GM18511 (cell line): ENCODE measurements around the gene PCK1.
A peak's percentile ranks its signal among the peaks of the same experiment; 100 is the strongest.

Source experiments
- ATAC-seq: cut with Tn5 transposase; IDR thresholded peaks from one replicate; pipeline ENCODE4 v1.9.1; 2021; ENCODE audit warnings: mild to moderate bottlenecking, moderate library complexity; ENCODE audit not compliant: unreplicated experiment

The PCK1 gene

GRCh38 chr20:57587278-57587988, 26.5 kb downstream of the PCK1 start:
- no peak for ATAC-seq

- ATAC-seq, result no peak
Observed at GRCh38 chr20:57587989-57588377, 27.1 kb downstream of the PCK1 start.

DNA sequence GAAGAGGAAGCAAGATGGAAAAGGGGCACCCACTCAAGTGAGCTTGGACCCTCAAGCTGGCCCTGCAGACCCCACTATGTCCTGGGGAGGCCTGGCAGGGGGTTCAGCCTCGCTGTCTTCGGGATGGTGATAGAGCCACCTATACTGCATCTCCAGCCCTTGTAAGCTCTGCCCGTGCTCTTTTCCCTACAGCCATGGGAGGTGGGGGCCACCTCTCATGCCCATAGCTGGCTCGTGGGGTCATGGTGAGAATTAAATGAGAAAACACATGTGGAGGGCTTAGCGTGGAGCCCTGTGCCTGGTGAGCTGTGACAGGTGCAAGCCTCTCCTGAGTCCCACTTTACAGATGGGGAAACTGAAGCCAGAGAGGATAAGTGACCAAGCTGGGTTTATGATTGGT, 27.7 kb downstream of the PCK1 start:
- ATAC-seq, result no peak

DNA sequence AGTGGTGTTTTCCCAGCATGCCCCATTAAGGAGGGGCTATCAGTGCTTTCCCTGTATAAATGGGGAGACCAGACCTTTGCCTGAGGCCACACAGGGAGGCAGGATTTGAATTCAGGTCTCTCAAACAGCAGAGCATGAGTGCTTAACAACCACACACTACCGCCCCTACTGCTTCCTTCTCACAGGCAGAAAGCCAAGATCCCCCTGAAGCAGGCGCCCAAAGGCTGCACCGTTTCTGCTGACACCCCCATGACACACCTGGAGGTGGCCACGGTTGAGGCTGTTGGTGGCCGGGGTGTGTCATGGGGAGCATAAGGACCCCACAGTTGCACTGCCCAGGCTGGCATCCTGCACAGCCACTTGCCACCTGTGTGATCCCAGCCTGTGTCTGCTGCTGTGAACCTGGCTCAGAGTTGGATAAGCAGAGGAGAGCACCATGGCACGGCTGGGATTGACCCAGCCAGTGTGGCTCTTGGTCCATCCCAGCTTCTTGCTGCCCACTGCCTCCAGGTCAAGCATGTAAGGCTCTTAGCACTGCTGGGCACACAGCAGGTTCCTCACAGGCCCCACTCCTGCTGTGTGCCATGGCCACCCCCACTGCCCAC, 28.3 kb downstream of the PCK1 start:
- ATAC-seq, result no peak

- no peak for ATAC-seq
Observed at GRCh38 chr20:57589728-57590484, 29.0 kb downstream of the PCK1 start.

- ATAC-seq, result no peak
Observed at GRCh38 chr20:57590485-57591288, 29.8 kb downstream of the PCK1 start.

GRCh38 chr20:57591289-57592229, 30.6 kb downstream of the PCK1 start:
- ATAC-seq, result no peak

DNA sequence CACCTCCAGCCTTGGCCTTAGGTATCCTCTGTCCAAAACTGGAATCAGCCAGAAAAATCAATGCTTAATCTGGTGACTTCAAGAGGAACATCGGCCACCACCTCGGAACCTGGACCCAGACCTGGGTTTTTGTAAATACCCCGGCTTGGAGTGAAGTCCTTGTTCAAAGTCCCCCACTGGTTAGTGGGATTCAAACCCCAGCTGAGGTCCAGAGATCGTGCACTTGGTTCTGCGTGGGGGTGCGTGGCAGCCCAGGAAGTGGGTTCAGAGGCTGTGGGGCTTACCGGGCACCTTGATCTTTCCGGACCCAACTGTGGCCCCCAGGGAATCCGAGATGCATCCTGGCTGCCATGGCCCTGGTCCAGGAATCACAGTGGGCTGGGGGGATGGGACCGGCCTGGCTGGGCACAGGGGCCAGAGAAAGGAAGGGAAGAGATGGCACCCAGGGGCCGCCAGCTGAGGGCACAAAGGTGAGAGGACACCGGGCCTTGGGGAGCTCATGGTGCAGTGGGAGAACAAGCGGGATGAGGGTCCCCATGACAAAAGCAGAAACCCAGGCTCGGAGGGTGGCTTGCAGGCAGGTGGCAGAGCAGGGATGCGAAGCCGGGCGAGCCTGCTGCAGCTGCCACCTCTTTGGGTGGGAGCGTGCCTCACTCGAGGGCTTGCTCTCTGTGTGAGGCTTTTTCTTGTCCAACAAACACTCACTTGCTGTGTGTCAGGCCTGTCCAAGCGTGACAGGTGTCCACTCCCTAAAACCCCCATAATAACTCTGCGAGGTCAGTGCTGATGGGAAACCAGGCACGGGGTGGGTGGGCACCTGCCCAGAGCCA, 31.6 kb downstream of the PCK1 start:
- no peak for ATAC-seq

DNA sequence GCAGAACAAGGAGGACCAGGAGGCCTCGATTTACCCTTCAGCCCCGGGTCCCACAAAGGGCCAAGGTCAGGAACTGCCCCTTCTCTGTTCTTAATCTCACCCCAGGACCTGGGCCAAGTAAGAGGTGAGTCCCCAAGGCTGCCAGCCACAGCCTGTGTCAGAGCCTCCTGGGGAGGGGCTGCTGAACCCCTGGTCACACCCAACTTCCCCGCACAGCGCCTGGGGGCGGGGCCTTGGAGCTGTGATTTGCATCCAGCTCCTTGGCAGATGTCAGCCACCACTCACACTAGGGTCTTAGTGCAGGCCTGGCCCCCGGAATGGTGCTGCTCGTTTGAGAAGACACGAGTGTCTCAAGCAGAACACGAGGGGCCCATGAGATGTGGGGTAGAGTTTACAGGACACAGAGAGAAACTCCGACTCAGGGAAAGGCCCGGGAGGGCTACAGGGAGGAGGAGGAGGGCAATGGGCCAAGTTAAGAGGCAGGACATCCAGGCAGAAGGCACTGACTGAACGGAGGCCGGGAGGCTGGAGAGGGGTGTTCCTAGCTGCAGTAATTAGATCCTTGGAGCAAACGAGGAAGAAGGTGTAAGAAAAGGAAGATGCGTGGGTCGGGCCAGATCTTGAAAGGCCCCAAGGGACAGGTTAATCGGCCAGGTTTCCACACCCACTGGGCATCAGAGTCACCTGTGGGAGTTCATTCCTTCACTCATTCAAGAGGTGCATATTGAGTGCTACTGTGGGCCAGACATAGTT, 32.4 kb downstream of the PCK1 start:
- ATAC-seq, result no peak

DNA sequence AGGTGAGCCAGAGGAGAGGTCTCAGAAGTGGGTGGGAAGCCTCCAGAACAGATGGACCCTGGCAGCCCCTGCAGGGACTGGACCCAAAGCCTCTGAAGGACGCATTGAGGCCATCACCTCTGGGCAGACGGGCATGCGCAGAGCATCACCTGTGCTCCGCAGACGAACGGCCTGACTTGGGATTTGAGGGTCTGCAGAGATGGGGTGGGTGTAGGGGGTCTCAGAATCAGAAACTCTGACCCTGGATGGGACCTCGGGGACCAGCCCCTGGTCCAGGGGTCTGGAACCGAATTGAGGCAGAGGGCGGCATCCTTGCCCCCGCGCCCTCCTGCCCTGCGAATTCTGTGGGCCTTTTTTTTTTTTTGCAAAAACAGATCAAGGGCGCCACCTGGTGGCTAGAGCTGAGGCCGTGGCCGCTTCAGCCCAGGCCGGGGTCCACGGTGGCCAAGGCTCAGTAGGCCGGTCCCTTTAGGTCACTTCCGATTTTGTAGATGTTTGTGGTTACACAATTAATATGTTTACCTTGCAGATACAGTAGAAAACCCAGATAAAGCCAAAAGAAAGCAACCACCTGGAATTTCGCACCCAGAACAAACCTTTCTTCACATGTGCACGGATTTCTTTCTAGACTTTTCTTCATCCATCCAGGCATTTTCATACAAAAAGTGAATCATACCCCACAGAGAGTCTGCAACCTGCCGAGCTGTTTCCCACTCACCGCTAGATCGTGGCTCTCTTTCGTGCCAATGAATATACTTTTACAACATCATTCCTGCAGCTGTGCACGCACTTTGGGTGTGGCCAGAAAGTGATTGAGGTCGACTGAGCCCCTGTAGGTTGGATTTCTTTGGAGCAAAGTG, 33.4 kb downstream of the PCK1 start:
- ATAC-seq, result no peak

DNA sequence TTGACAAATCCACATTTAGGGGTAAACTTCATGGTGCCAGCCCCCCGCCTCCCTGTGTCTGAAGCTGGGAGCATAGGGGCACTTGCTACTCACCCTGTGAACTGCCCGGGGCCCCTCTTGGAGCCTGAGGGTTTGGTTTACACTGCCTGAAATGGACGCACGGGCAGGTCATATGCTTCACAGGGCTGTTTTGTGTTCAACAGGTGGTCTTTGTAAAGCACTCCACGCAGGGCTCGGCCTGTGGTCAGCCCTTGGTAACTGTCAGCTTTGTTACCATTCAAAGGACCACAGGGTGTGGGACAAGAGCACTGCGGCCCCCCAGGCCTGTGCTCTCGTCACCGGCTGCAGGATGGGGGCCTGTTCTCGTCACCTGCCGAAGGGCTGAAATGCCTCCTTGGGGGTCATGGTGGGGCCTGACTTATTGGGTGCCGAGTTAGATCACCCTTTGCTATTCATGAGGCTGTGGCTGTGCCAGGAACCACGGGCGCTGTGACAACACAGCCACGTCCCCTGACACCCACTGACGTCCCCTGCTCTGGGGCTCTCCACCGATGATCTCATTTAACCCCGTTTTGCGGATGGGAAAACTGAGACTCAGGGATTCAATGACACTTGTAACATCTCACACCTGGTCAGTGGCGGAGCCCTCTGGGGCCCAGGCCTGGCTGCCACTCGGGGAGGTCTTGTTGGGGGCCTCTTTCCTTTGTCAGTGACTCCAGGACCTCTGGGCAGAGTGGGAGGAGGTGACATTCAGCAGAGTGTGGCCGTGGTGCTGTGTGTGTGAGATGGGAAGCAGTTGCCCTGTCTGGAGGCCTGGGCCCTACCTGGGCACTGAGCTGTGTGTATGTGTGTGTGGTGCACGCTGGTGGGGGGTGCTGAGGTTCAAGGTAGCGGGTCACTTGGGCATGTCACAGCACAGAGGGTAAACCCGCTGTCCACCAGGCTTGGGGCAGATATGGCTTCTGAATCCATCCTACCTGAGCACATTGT, 34.4 kb downstream of the PCK1 start:
- ATAC-seq, result no peak

GRCh38 chr20:57596358-57596757, 35.4 kb downstream of the PCK1 start:
- ATAC-seq, result no peak

DNA sequence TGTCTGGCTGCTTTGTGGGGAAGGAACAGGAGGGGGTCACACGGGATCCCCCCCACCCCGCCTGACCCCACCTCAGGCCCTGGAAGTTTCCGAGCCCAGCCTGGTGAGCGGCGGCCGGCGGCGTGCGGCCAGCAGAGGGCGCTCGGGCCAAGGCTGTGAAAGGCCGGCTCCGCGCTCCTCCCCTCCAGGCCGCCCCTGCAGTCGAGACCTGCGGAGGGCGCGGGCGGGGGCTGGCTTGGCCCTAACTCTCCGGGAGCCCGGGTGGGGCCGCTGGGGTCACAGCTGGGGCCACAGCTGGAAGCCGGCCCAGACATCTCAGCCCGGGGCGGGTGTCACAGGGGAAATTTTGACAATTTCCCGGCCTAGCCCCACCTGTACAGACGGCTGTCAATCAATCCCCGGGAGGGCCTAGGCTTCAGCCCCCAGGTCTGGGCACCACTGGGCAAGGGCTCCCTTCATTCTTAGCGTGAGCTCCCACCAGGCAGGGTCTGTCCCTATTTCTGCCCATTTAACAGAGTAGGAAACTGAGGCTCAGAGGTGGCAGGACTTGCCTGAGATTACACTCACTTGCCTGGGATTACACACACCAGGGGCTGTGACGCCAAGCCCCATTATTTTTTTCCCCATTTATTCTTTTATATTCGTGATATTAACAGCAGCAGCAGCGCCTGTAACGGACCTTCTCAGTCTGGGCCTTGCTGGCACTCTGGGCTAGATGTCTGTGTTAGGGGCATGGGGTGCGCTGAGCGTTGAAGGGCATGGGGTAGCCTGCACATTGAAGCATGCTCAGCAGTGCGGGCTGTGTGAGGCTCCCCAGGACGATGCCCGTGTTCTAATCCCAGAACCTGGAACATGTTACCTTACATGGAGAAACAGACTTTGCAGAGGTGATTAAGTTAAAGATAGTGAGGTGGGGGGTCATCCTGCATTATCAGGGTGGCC, 36.4 kb downstream of the PCK1 start:
- peak; percentile 70 for ATAC-seq

- no peak for ATAC-seq
Observed at GRCh38 chr20:57598060-57598459, 37.1 kb downstream of the PCK1 start.

DNA sequence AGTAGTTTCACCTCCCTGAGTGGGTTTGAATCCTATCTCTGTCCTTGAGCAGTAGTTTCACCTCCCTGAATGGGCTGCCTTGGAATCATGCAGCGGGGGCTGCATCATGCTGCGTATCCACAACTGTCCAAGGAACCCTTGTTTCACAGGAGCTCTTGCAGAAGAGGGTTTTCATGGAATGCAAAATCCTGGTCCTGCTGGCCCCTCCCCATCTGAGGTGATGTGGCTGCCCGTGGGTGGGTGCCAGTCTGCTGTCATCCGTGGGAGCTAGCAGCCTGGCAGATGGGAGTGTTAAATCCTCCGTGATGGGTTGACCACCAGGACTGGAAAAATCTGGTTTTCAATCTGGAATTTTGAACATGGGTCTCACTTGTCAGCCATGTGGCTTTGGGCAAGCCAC, 37.6 kb downstream of the PCK1 start:
- no peak for ATAC-seq
